SK-N-MC (cell line): Measurements from ENCODE around the gene CHSY3.

ENCODE experiments used
- EZH2 ChIP-seq: fragments of 200-600 bp; sonication (generic); IDR thresholded peaks from one replicate; pipeline ENCODE4 v1.6.1; 2017; ENCODE audit warnings: antibody characterized with exemption
- POLR2AphosphoS5 ChIP-seq: IDR thresholded peaks from 2 replicates; pipeline ENCODE4 v1.6.1; 2012; ENCODE audit warnings: mild to moderate bottlenecking, low read depth, low read length, borderline replicate concordance

- TF ChIP-seq POLR2AphosphoS5 (no peak), EZH2 (no peak)
These were observed 234.3 kb downstream of the CHSY3 start for GRCh38 chr5:130138406-130139045.
